Measurements from ENCODE around the gene TCERG1. TPM values are rescaled to one million over a fixed set of nuclear protein-coding genes. Genes with fewer than 3 reads are reported as not detected.

Gene TCERG1
- total RNA-seq, result 100 to 1,000 TPM; 126 to 132 TPM

- ChIA-PET CTCF (interaction anchor here (0.6 to 1.5 kb wide), 10 partner anchors 9 to 558 kb away, joined by 3 to 8 read pairs (median 3); partner anchors contain the start of gene RBM27), POLR2A (interaction anchor here (0.8 to 1.0 kb wide), 3 partner anchors 37 to 264 kb away, joined by 3 to 5 read pairs (median 4); partner anchors contain the start of gene LARS1)
- ATAC-seq (peak; percentile 92), DNase-seq (peak; percentile 99)
- Mint-ChIP-seq H3K36me3 (ENCODE audit: low read depth) (peaks cover 18% of the 10 kb centered on the region), H3K9me3 (ENCODE audit: low read depth) (no peaks in the 10 kb centered on the region), H3K27me3 (no peaks in the 10 kb centered on the region), H3K27ac (peak within 1 kb of the TSS; percentile 100), H3K4me3 (peak within 1 kb of the TSS; percentile 100), H3K4me1 (peaks cover 35% of the 10 kb centered on the region)
- intact Hi-C loops (cut with DNase I, micrococcal nuclease), result loop anchor here (1.0 to 5.0 kb wide), 4 partner anchors 244 to 1935 kb away; partner anchors contain the start of genes LARS1 (in 2 of the 2), RBM27 (in 2 of the 2) and FBXO38 (in 1 of the 2)
Observed at GRCh38 chr5:146446861-146447733, at the start of gene TCERG1. TCERG1 (plus strand) TSS chr5:146447333; CDS start chr5:146447350, 17 bp downstream.

- Mint-ChIP-seq H3K27ac (no peak overlapping the region), H3K36me3 (ENCODE audit: low read depth) (no peaks in the 10 kb centered on the region), H3K4me1 (no peaks in the 10 kb centered on the region), H3K9me3 (ENCODE audit: low read depth) (no peaks in the 10 kb centered on the region), H3K27me3 (peaks cover 28% of the 10 kb centered on the region), H3K4me3 (no peak overlapping the region)
- DNase-seq (no peak), ATAC-seq (no peak)
- POLR2A ChIA-PET, result no interaction called here
- intact Hi-C loops (cut with DNase I, micrococcal nuclease), result no loop called here
- CTCF ChIA-PET, result no interaction called here
Observed at GRCh38 chr5:146398826-146399225, 48.3 kb upstream of the TCERG1 start.

GRCh38 chr5:146399481-146399880 lies 47.7 kb upstream of the TCERG1 start:
- no peaks in the 10 kb centered on the region for H3K4me1 Mint-ChIP-seq
- peaks cover 28% of the 10 kb centered on the region for H3K27me3 Mint-ChIP-seq
- no peak overlapping the region for H3K4me3 Mint-ChIP-seq
- POLR2A ChIA-PET, result no interaction called here
- CTCF ChIA-PET, result no interaction called here
- intact Hi-C loops (cut with DNase I, micrococcal nuclease), result no loop called here
- ATAC-seq (no peak), DNase-seq (no peak)
- H3K9me3 Mint-ChIP-seq (ENCODE audit: low read depth), result no peaks in the 10 kb centered on the region
- H3K36me3 Mint-ChIP-seq (ENCODE audit: low read depth), result no peaks in the 10 kb centered on the region
- H3K27ac Mint-ChIP-seq, result no peak overlapping the region

GRCh38 chr5:146400201-146400600 lies 46.9 kb upstream of the TCERG1 start:
- peaks cover 28% of the 10 kb centered on the region for H3K27me3 Mint-ChIP-seq
- H3K4me1 Mint-ChIP-seq, result no peaks in the 10 kb centered on the region
- H3K9me3 Mint-ChIP-seq (ENCODE audit: low read depth), result no peaks in the 10 kb centered on the region
- POLR2A ChIA-PET, result no interaction called here
- intact Hi-C loops (cut with DNase I, micrococcal nuclease), result no loop called here
- ATAC-seq (no peak), DNase-seq (no peak)
- H3K36me3 Mint-ChIP-seq (ENCODE audit: low read depth), result no peaks in the 10 kb centered on the region
- no peak overlapping the region for H3K27ac Mint-ChIP-seq
- CTCF ChIA-PET, result no interaction called here
- H3K4me3 Mint-ChIP-seq, result no peak overlapping the region

GRCh38 chr5:146401021-146401420 lies 46.1 kb upstream of the TCERG1 start:
- Mint-ChIP-seq H3K4me3 (no peak overlapping the region), H3K36me3 (ENCODE audit: low read depth) (no peaks in the 10 kb centered on the region), H3K27me3 (peaks cover 28% of the 10 kb centered on the region), H3K9me3 (ENCODE audit: low read depth) (no peaks in the 10 kb centered on the region), H3K4me1 (no peaks in the 10 kb centered on the region), H3K27ac (no peak overlapping the region)
- ATAC-seq, result no peak
- POLR2A ChIA-PET, result no interaction called here
- intact Hi-C loops (cut with DNase I, micrococcal nuclease), result no loop called here
- DNase-seq, result no peak
- CTCF ChIA-PET, result no interaction called here

- H3K4me1 Mint-ChIP-seq, result no peaks in the 10 kb centered on the region
- intact Hi-C loops (cut with DNase I, micrococcal nuclease), result no loop called here
- ChIA-PET CTCF (no interaction called here), POLR2A (no interaction called here)
- H3K9me3 Mint-ChIP-seq (ENCODE audit: low read depth), result no peaks in the 10 kb centered on the region
- H3K36me3 Mint-ChIP-seq (ENCODE audit: low read depth), result no peaks in the 10 kb centered on the region
- H3K27ac Mint-ChIP-seq, result no peak overlapping the region
- ATAC-seq (no peak), DNase-seq (no peak)
- H3K27me3 Mint-ChIP-seq, result peaks cover 18% of the 10 kb centered on the region
- no peak overlapping the region for H3K4me3 Mint-ChIP-seq
Observed at GRCh38 chr5:146402949-146403348, 44.2 kb upstream of the TCERG1 start.

- H3K9me3 Mint-ChIP-seq (ENCODE audit: low read depth), result no peaks in the 10 kb centered on the region
- ChIA-PET POLR2A (no interaction called here), CTCF (interaction anchor here (1.0 kb wide), 1 partner anchor 15 kb away, joined by 4 read pairs; no protein-coding TSS in a partner anchor)
- H3K4me3 Mint-ChIP-seq, result no peak overlapping the region
- intact Hi-C loops (cut with DNase I, micrococcal nuclease), result no loop called here
- DNase-seq (no peak), ATAC-seq (no peak)
- H3K27ac Mint-ChIP-seq, result no peak overlapping the region
- peaks cover 4% of the 10 kb centered on the region for H3K27me3 Mint-ChIP-seq
- no peaks in the 10 kb centered on the region for H3K4me1 Mint-ChIP-seq
- H3K36me3 Mint-ChIP-seq (ENCODE audit: low read depth), result no peaks in the 10 kb centered on the region
Observed at GRCh38 chr5:146409054-146409671, 38.0 kb upstream of the TCERG1 start.

- ChIA-PET POLR2A (interaction anchor here (0.5 kb wide), 1 partner anchor 36 kb away, joined by 4 read pairs; no protein-coding TSS in a partner anchor), CTCF (no interaction called here)
- intact Hi-C loops (cut with DNase I, micrococcal nuclease), result no loop called here
- H3K9me3 Mint-ChIP-seq (ENCODE audit: low read depth), result no peaks in the 10 kb centered on the region
- no peak overlapping the region for H3K4me3 Mint-ChIP-seq
- DNase-seq (no peak), ATAC-seq (no peak)
- H3K36me3 Mint-ChIP-seq (ENCODE audit: low read depth), result no peaks in the 10 kb centered on the region
- H3K27ac Mint-ChIP-seq, result no peak overlapping the region
- no peaks in the 10 kb centered on the region for H3K4me1 Mint-ChIP-seq
- peaks cover 4% of the 10 kb centered on the region for H3K27me3 Mint-ChIP-seq
Observed at GRCh38 chr5:146410272-146410671, 36.9 kb upstream of the TCERG1 start.

- no peak overlapping the region for H3K4me3 Mint-ChIP-seq
- ATAC-seq (no peak), DNase-seq (no peak)
- H3K4me1 Mint-ChIP-seq, result no peaks in the 10 kb centered on the region
- no peaks in the 10 kb centered on the region for H3K9me3 Mint-ChIP-seq (ENCODE audit: low read depth)
- POLR2A ChIA-PET, result no interaction called here
- H3K27ac Mint-ChIP-seq, result no peak overlapping the region
- no peaks in the 10 kb centered on the region for H3K36me3 Mint-ChIP-seq (ENCODE audit: low read depth)
- intact Hi-C loops (cut with DNase I, micrococcal nuclease), result no loop called here
- CTCF ChIA-PET, result no interaction called here
- peaks cover 6% of the 10 kb centered on the region for H3K27me3 Mint-ChIP-seq
Observed at GRCh38 chr5:146419696-146420095, 27.4 kb upstream of the TCERG1 start.

GRCh38 chr5:146425023-146425422 lies 22.1 kb upstream of the TCERG1 start:
- no peak for ATAC-seq
- H3K9me3 Mint-ChIP-seq (ENCODE audit: low read depth), result no peaks in the 10 kb centered on the region
- POLR2A ChIA-PET, result no interaction called here
- CTCF ChIA-PET, result interaction anchor here (0.6 to 1.3 kb wide), 6 partner anchors 11 to 317 kb away, joined by 3 to 8 read pairs (median 4); no protein-coding TSS in a partner anchor
- intact Hi-C loops (cut with DNase I, micrococcal nuclease), result loop anchor here in 1 of 2 experiments (5.0 kb wide), 1 partner anchor 728 kb away; no protein-coding TSS in a partner anchor
- peaks cover 13% of the 10 kb centered on the region for H3K27me3 Mint-ChIP-seq
- H3K4me1 Mint-ChIP-seq, result peaks cover 4% of the 10 kb centered on the region
- no peak overlapping the region for H3K4me3 Mint-ChIP-seq
- H3K27ac Mint-ChIP-seq, result no peak overlapping the region
- no peak for DNase-seq
- no peaks in the 10 kb centered on the region for H3K36me3 Mint-ChIP-seq (ENCODE audit: low read depth)

GRCh38 chr5:146426305-146426704 lies 20.8 kb upstream of the TCERG1 start:
- Mint-ChIP-seq H3K9me3 (ENCODE audit: low read depth) (no peaks in the 10 kb centered on the region), H3K27ac (no peak overlapping the region), H3K4me3 (no peak overlapping the region), H3K27me3 (peaks cover 20% of the 10 kb centered on the region), H3K4me1 (peaks cover 4% of the 10 kb centered on the region), H3K36me3 (ENCODE audit: low read depth) (no peaks in the 10 kb centered on the region)
- intact Hi-C loops (cut with DNase I, micrococcal nuclease), result loop anchor here in 1 of 2 experiments (2.0 to 5.0 kb wide), 3 partner anchors 600 to 746 kb away; no protein-coding TSS in a partner anchor
- CTCF ChIA-PET, result interaction anchor here (0.6 to 1.5 kb wide), 2 partner anchors 21 to 157 kb away, joined by 3 to 4 read pairs; no protein-coding TSS in a partner anchor
- POLR2A ChIA-PET, result no interaction called here
- DNase-seq, result no peak
- no peak for ATAC-seq

Measured in activated CD4-positive, alpha-beta T cell treated with anti-CD3 and anti-CD28 coated beads for 36 hours (primary cell).